BJ (cell line): Measurements from ENCODE around the gene PPP1CA. TPM values are rescaled to one million over a fixed set of nuclear protein-coding genes. Genes with fewer than 3 reads are reported as not detected.
"Not testable (repeated sequence)": the region's sequence is repeated elsewhere in the genome, so short reads cannot be mapped to it uniquely, and the experiment has no call there.

Experiments
- CTCF ChIA-PET: fragments of 350-600 bp; formaldehyde crosslinking; extraction: SDS; loops from one replicate; lab custom pipeline; 2021; ENCODE audit warnings: antibody characterized with exemption, inconsistent platforms; lab: Yijun Ruan, JAX
- POLR2A ChIA-PET: fragments of 300-600 bp; sonication (Branson Sonifier 250); formaldehyde crosslinking; extraction: SDS; loops from one replicate; lab custom pipeline; 2021; ENCODE audit warnings: antibody characterized with exemption; lab: Charles Lee
- DNase-seq: peaks from one replicate; pipeline ENCODE4 v3.0.0-alpha.2; 2011; ENCODE audit warnings: low read depth
- H3K27me3 ChIP-seq: 2 replicates; pipeline ENCODE4 v1.6.0; 2011; ENCODE audit warnings: low read length; ENCODE audit not compliant: control insufficient read depth, insufficient read depth
- H3K36me3 ChIP-seq: 2 replicates; pipeline ENCODE4 v1.5.1; 2011; ENCODE audit warnings: low read length; ENCODE audit not compliant: control insufficient read depth, insufficient read depth
- H3K4me3 ChIP-seq: 2 replicates; pipeline ENCODE4 v1.5.1; 2011; ENCODE audit warnings: low read depth, mild to moderate bottlenecking, control low read depth, low read length
- CTCF ChIP-seq: IDR thresholded peaks from 2 replicates; pipeline ENCODE4 v1.5.1; 2011; ENCODE audit warnings: low read depth, mild to moderate bottlenecking, control low read depth, inconsistent platforms, low read length, moderate library complexity; ENCODE audit not compliant: insufficient read depth
- polyA plus RNA-seq: library from polyadenylated mRNA; depleted of rRNA; stranded (reverse); fragments of >200 nt; gene quantifications from 2 replicates; pipeline ENCODE4 v1.2.3, GENCODE V29; 2011

Gene PPP1CA
- polyA plus RNA-seq, 1 experiment: 233 TPM

- TF ChIP-seq CTCF: no peak
- no peaks in the 10 kb centered on the region for H3K27me3 ChIP-seq
- no peak for DNase-seq
- no peak overlapping the region for H3K4me3 ChIP-seq
- ChIA-PET CTCF (interaction anchor here (0.7 kb wide), 1 partner anchor 60 kb away, joined by 3 read pairs; no protein-coding TSS in a partner anchor), POLR2A (no interaction called here)
- H3K36me3 ChIP-seq: peaks cover 27% of the 10 kb centered on the region
Observed at GRCh38 chr11:67429722-67430121, 28.1 kb upstream of the PPP1CA start.

DNA sequence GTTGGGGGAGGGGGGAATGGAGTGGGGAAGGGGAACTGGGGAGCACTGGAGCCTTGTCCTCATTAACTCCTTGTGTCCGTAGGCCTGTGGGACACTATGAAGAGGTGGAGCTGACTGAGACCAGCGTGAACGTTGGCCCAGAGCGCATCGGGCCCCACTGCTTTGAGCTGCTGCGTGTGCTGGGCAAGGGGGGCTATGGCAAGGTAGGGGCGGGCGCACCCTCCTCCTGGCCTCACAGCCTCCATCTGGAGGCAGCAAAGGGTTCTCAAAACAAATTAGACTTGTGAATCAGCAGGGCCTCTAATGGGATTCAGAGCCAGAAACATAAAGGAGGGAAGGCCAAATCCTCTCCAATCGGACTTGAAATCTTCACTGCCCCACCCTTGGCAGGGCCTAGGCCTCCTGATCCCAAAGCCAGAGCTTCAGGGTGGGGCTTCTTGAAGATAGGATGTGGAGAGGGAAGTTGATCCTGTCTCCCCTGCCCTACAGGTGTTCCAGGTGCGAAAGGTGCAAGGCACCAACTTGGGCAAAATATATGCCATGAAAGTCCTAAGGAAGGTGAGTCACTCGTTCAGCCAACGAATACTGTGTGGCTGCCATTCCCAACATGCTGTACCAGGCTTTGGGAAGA, 27.5 kb upstream of the PPP1CA start:
- peak overlapping the region; percentile 98 for H3K4me3 ChIP-seq
- peaks cover 24% of the 10 kb centered on the region for H3K36me3 ChIP-seq
- ChIA-PET CTCF (interaction anchor here (0.6 to 1.0 kb wide), 3 partner anchors 23 to 166 kb away, joined by 3 to 4 read pairs (median 3); no protein-coding TSS in a partner anchor), POLR2A (no interaction called here)
- no peak for DNase-seq
- no peaks in the 10 kb centered on the region for H3K27me3 ChIP-seq
- TF ChIP-seq CTCF: no peak

GRCh38 chr11:67428052-67429001, 26.7 kb upstream of the PPP1CA start, which contains the start of gene RPS6KB2:
RPS6KB2 (plus strand) TSS chr11:67428494; CDS start chr11:67428546, 52 bp downstream.
- ChIA-PET CTCF (interaction anchor here (0.6 to 1.8 kb wide), 5 partner anchors 15 to 165 kb away, joined by 3 to 4 read pairs (median 4); partner anchors contain the start of genes CORO1B and PPP1CA), POLR2A (no interaction called here)
- H3K27me3 ChIP-seq: no peaks in the 10 kb centered on the region
- peak within 1 kb of the TSS; percentile 98 for H3K4me3 ChIP-seq
- DNase-seq: peak; percentile 83
- no peak for TF ChIP-seq CTCF
- peaks cover 18% of the 10 kb centered on the region for H3K36me3 ChIP-seq

DNA sequence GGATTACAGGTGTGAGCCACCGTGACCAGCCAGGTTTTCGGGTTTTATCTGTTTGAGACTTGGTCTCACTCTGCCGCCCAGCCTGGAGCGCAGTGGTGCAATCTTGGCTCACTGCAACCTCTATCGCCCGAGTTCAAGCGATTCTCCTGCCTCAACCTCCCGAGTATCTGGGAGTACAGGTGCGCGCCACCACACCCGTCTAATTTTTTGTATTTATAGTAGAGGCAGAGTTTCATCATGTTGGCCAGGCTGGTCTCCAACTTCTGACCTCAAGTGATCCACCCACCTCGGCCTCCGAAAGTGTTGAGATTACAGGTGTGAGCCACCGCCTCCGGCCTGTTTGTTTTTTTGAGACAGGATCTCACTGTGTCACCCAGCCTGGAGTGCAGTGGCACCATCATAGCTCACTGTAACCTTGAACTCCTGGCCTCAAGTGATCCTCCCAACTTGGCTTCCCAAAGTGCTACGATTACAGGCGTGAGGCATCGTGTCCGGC, 25.8 kb upstream of the PPP1CA start:
- H3K27me3 ChIP-seq, POLR2A ChIA-PET, DNase-seq: not testable (repeated sequence)
- CTCF ChIA-PET: interaction anchor here (0.7 to 1.8 kb wide), 2 partner anchors 15 to 26 kb away, joined by 3 to 4 read pairs; partner anchors contain the start of genes CORO1B and PPP1CA
- H3K36me3 ChIP-seq: peaks cover 12% of the 10 kb centered on the region
- H3K4me3 ChIP-seq: peak overlapping the region; percentile 98

DNA sequence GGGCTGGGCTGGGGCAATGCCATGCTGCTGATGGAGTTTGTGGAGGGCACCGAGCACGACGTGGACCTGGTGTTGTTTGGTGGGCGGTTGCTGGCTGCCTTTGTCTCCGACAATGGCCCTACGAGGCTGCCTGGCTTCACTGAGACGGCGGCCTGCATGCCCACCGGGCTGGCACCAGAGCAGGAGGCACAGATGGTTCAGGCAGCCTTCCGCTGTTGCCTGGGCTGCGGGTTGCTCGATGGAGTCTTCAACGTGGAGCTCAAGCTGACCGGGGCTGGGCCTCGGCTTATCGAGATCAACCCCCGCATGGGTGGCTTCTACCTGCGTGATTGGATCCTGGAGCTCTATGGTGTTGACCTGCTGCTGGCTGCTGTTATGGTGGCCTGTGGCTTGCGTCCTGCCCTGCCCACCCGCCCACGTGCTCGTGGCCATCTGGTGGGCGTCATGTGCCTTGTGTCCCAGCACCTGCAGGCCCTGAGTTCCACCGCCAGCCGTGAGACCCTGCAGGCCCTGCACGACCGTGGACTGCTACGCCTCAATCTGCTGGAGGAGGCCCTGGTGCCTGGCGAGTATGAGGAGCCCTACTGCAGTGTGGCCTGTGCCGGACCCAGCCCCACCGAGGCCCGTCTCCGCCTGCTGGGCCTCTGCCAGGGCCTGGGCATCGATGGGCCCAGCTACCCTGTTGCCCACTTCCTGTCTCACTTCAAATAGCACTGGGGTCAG, 22.4 kb upstream of the PPP1CA start:
- no peaks in the 10 kb centered on the region for H3K27me3 ChIP-seq
- H3K4me3 ChIP-seq: no peak overlapping the region
- no peak for DNase-seq
- no peaks in the 10 kb centered on the region for H3K36me3 ChIP-seq
- no peak for TF ChIP-seq CTCF
- ChIA-PET CTCF (interaction anchor here (0.6 to 1.0 kb wide), 2 partner anchors 27 to 36 kb away, joined by 3 read pairs; no protein-coding TSS in a partner anchor), POLR2A (no interaction called here)
